Mesothelial cell of epicardium (in vitro differentiated cells): Measurements from ENCODE around the gene DLG5. TPM values are rescaled to one million over a fixed set of nuclear protein-coding genes. Genes with fewer than 3 reads are reported as not detected.

Source experiments
- DNase-seq, 2 experiments: peaks; one replicate each; pipeline ENCODE4 v3.0.0; 2021; ENCODE audit warnings: low spot score in 2 of 2; ENCODE audit not compliant: unreplicated experiment in 2 of 2
- H3K27ac Mint-ChIP-seq: 2 replicates; pipeline ENCODE4 v1.8.0; 2021; ENCODE audit warnings: mixed read lengths
- H3K27me3 Mint-ChIP-seq: 2 replicates; pipeline ENCODE4 v1.8.0; 2021; ENCODE audit warnings: low read depth, mixed read lengths
- H3K36me3 Mint-ChIP-seq: 2 replicates; pipeline ENCODE4 v1.8.0; 2021; ENCODE audit warnings: mixed read lengths
- H3K4me1 Mint-ChIP-seq: 2 replicates; pipeline ENCODE4 v1.8.0; 2021; ENCODE audit warnings: mixed read lengths
- H3K4me3 Mint-ChIP-seq: 2 replicates; pipeline ENCODE4 v1.8.0; 2021; ENCODE audit warnings: mild to moderate bottlenecking, moderate library complexity, mixed read lengths
- H3K9me3 Mint-ChIP-seq: 2 replicates; pipeline ENCODE4 v1.8.0; 2021; ENCODE audit warnings: mixed read lengths
- CTCF ChIP-seq: fragments of 200-600 bp; sonication (generic); IDR thresholded peaks from one replicate; pipeline ENCODE4 v1.5.0; 2021; ENCODE audit warnings: antibody characterized with exemption; ENCODE audit not compliant: unreplicated experiment
- total RNA-seq: library from RNA; stranded (reverse); gene quantifications from 3 replicates; pipeline ENCODE4 v1.2.1, GENCODE V29; 2021

DLG5 gene
- total RNA-seq, 1 donor from 2014 or later = 82.2 TPM

DNA sequence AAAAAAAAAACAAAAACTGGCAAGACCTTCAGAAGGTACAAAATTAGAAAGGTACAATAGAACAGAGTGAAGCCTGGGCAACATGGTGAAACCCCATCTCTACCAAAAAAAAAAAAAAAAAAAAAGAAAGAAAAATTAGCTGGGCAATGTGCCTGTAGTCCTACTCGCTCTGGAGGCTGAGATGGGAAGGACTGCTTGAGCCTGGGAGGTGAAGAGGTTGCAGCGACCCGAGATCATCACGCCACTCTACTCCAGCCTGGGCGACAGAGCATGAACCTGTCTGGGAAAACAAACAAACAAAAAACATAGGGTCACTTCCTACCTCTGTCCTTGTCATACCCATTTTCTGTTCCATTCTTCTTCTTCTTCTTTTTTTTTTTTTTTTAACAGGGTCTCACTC lies 45.6 kb upstream of the DLG5 start:
- Mint-ChIP-seq H3K9me3 (no peaks in the 10 kb centered on the region), H3K27ac (no peak overlapping the region), H3K4me1 (peaks cover 13% of the 10 kb centered on the region), H3K36me3 (peaks cover 5% of the 10 kb centered on the region), H3K4me3 (no peak overlapping the region), H3K27me3 (no peaks in the 10 kb centered on the region)
- no peak for TF ChIP-seq CTCF
- no peak for DNase-seq

- Mint-ChIP-seq H3K27me3 (no peaks in the 10 kb centered on the region), H3K36me3 (peaks cover 5% of the 10 kb centered on the region), H3K4me1 (peaks cover 13% of the 10 kb centered on the region), H3K27ac (no peak overlapping the region), H3K9me3 (no peaks in the 10 kb centered on the region), H3K4me3 (no peak overlapping the region)
- no peak for DNase-seq
- no peak for TF ChIP-seq CTCF
Observed at GRCh38 chr10:77971804-77972144, 45.2 kb upstream of the DLG5 start.

DNA sequence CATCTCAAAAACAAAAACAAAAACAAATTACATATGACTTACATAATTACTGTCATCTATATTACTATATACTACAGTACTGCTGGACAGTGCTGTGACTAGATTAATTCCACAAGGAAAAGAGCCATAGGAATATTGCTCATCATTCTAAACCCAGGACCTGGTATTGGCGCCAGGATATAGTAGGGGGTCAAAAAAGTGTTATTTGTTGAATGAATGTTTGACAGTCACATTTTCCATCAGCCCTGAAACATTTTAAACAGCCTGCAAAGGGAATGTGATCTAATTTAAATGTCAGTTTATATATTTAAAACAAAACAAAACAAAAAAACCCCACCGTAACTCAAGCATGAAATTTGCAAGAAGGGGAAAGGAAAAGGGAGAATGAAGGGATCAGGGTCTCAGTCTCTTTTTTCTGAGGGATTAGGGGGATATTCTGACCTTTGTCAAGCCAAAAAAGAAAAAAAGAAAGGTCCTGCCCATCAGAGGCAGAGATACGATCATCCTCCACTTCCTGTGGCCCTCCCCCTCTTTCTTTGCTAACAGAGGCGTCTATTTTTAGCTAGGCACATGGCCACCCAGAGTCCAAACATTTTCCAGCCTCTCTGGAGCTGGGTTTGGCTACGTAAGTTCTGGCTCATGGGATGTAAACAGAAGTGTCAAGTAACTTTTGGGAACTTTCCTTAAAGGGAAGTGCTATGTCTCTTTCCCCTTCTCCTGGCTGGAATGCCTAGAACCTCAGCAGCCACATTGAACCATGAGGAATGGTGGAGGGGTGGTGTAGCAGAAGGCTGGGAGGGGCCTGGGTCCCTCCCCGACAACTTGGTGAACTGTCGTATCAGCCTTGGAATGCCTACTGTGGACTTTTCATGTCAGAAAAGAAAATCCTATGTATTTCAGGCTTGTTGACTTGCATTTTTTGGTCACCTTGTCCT lies 44.6 kb upstream of the DLG5 start:
- Mint-ChIP-seq H3K27me3 (no peaks in the 10 kb centered on the region), H3K36me3 (peaks cover 1% of the 10 kb centered on the region), H3K9me3 (no peaks in the 10 kb centered on the region), H3K27ac (peak overlapping the region; percentile 47), H3K4me1 (peaks cover 13% of the 10 kb centered on the region), H3K4me3 (no peak overlapping the region)
- no peak for TF ChIP-seq CTCF
- DNase-seq = no peak

DNA sequence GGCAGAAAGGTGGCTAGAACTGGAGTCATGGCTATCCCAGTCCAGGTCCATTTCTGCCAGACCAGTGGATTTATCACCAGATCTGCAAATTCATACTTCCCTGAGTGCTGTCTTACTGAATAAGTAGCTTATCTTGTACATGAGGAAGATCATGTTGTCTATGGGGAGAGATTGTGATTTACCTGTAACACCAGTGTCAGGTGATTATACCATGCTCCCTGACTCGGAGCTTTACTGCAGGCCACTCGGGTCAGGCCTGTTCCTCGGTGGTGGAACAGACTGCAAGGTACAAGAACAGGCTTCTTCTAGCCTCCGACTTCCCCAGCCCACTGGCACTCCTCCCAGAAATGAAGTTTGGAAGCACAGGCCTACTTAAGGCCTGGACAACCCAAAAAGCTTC lies 42.6 kb upstream of the DLG5 start:
- Mint-ChIP-seq H3K27ac (no peak overlapping the region), H3K9me3 (peaks cover 7% of the 10 kb centered on the region), H3K27me3 (no peaks in the 10 kb centered on the region)

DNA sequence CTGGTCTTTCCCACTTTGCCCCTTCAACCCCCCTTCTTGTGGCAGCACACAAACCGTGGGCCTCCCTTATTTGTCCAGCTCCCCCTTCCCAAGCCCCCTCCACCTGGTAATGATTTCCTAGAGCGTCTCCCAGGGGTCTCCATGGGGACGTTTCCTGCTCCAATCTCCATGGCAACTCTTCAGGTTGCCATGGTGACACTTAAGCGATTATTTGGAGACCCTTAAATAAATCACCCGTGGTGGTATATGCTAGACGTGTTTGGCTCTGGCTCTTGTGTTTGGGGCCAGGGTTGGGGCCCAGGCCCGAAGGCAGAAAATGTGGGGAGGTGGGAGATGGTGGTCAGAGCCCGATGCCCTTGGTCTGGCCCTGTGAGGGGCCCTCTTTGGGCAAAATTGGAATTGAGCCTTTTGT lies 41.1 kb upstream of the DLG5 start:
- no peak for DNase-seq
- Mint-ChIP-seq H3K9me3 (peaks cover 12% of the 10 kb centered on the region), H3K4me3 (no peak overlapping the region), H3K4me1 (peaks cover 13% of the 10 kb centered on the region), H3K27ac (peak overlapping the region; percentile 86), H3K36me3 (peaks cover 3% of the 10 kb centered on the region), H3K27me3 (no peaks in the 10 kb centered on the region)
- TF ChIP-seq CTCF = no peak

More for the DNA sequence above, 42.6 kb upstream of the DLG5 start:
- Mint-ChIP-seq H3K4me1 (peaks cover 13% of the 10 kb centered on the region), H3K36me3 (peaks cover 3% of the 10 kb centered on the region), H3K4me3 (no peak overlapping the region)
- no peak for TF ChIP-seq CTCF
- DNase-seq = no peak
